Measurements from ENCODE around the gene TTF2. TPM values are rescaled to one million over a fixed set of nuclear protein-coding genes. Genes with fewer than 3 reads are reported as not detected.

Gene TTF2
- total RNA-seq, 1 experiment from 2014 or later: 25.0 TPM

DNA sequence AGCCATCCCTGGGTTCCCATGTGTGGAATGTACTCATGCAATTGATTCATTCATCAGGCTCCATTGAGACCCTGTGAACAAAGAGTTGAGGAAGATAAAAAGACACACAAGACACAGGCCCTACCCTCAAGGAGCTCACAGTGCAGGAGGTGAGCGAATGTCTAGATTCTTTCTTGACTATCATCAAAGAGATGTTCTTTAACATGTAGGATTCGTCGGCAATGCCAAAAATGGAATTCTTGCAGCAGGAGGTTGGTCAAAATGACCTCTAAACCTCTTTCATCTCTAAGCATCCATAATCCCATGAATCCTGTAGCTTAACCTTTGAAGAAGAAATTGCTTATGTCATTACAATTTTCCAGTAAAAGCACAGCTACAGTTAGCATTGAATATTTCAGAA is 27.9 kb upstream of the TTF2 start:
- Histone ChIP-seq H3K27me3 (replicated peaks) (no peaks in the 10 kb centered on the region), H3K9me3 (replicated peaks) (no peaks in the 10 kb centered on the region), H3K4me3 (no peak overlapping the region), H3K36me3 (no peaks in the 10 kb centered on the region), H3K27ac (no peak overlapping the region), H3K4me1 (replicated peaks) (no peaks in the 10 kb centered on the region)
- no peak for DNase-seq (ENCODE audit: low read depth in 1 of 2, low spot score in 2 of 2)

DNA sequence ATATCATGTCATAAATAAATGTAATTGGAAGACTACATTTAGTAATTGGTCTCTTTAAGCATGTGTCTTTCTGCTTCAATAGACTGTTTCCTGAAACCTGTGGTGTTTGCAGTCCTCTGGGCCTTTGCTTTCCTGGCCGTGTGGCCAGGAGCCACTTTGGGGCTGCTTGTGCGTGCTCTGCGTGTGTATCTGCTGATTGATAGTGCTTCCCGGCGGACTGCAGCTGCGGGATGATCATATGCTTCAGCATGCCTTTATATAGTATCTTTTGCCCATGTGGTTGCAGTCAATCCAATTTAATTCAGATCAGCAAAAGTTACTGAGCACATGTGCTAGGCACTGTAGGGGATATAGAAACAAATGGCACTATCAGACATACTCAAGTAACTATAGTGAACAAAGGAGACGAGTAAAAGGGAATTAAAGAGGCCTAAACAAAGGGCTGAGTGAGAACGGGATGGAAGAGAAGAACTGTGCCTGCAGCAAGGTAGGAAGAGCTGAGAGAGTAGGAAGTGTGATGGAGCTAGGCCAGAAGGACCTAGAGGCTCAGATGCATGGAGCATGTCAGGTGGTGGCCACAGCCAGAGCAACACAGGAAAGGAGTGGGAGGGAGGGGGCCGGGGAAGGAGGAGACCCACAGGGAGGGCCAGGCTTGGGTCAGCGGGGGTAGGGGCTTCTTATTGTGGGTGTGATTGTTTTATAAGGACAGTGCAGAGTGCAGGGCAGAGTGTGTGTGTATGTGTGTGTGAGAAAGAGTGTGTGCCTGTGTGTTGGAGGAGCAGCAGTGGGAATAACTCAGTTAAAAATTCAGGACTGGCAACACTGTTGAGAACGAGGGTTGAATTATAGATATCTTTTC is 27.2 kb upstream of the TTF2 start:
- Histone ChIP-seq H3K4me1 (replicated peaks) (no peaks in the 10 kb centered on the region), H3K27ac (no peak overlapping the region), H3K27me3 (replicated peaks) (no peaks in the 10 kb centered on the region), H3K36me3 (no peaks in the 10 kb centered on the region), H3K9me3 (replicated peaks) (no peaks in the 10 kb centered on the region), H3K4me3 (no peak overlapping the region)
- no peak for DNase-seq (ENCODE audit: low read depth in 1 of 2, low spot score in 2 of 2)

DNA sequence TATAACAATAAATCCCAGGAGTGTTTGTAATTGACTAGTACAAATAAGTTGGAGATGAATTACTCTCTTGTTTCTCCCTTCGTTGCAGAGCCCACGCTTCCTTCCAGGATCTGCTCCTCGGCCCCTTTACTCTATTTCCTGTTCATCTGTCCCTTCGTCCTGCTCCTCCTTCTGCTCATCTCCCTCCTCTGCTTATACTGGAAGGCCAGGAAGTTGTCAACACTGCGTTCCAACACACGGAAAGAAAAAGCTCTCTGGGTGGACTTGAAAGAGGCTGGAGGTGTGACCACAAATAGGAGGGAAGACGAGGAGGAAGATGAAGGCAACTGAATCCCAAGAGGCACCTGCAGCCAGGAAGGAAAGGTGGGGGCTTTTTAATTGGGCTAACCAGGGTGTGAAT is 26.4 kb upstream of the TTF2 start:
- Histone ChIP-seq H3K27ac (no peak overlapping the region), H3K9me3 (replicated peaks) (no peaks in the 10 kb centered on the region), H3K27me3 (replicated peaks) (no peaks in the 10 kb centered on the region), H3K36me3 (no peaks in the 10 kb centered on the region), H3K4me1 (replicated peaks) (no peaks in the 10 kb centered on the region), H3K4me3 (no peak overlapping the region)
- DNase-seq (ENCODE audit: low read depth in 1 of 2, low spot score in 2 of 2): no peak

DNA sequence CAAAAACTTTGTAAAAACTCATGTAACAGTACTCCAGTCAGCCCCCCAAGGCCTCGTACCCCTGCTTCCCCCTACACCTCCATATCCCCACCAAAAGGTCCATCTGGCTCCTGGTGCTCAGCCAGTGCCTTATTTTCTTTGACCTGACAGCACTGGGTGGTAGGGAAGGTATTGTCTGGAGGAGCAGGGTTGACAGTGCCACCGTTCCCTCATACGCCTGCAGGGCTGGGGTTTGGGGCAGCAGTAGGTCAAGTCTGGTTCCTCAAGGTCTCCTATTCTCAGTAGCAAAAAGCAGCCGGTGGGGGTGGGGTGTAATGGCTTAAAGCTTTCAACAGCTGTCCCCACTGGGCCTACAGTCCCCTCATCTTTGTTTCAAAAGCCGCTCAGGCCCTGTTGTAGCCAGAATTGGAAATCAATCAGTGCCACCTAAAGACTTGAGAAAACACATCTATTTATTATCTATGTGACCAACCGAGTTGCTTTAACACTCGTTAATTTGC is 25.3 kb upstream of the TTF2 start:
- H3K4me1 ChIP-seq (replicated peaks): no peaks in the 10 kb centered on the region
- no peak overlapping the region for H3K4me3 ChIP-seq
- no peaks in the 10 kb centered on the region for H3K36me3 ChIP-seq
- H3K27me3 ChIP-seq (replicated peaks): no peaks in the 10 kb centered on the region
- DNase-seq (ENCODE audit: low read depth in 1 of 2, low spot score in 2 of 2): no peak
- no peak overlapping the region for H3K27ac ChIP-seq
- no peaks in the 10 kb centered on the region for H3K9me3 ChIP-seq (replicated peaks)

DNA sequence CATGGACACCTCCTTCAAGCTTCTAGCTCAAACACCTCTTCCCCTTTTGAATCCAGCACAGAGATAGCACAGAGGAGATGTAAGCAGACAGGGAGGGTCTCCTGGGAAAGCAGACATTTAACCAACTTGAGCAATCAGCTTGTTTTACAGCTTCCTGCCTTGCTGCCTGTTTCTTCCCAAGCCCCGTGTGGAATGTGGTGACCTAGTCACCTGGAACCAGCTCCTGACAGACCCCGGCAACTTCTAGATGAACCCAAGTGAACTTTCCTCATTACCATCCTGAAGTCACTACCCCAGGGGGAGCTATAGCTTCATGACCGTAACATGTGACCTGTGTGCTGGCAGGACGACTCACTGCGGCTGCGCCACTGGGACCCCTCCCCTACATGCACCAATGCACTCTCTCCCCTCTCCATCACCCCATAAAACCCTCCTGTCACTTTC is 24.1 kb upstream of the TTF2 start:
- H3K27ac ChIP-seq: no peak overlapping the region

DNA sequence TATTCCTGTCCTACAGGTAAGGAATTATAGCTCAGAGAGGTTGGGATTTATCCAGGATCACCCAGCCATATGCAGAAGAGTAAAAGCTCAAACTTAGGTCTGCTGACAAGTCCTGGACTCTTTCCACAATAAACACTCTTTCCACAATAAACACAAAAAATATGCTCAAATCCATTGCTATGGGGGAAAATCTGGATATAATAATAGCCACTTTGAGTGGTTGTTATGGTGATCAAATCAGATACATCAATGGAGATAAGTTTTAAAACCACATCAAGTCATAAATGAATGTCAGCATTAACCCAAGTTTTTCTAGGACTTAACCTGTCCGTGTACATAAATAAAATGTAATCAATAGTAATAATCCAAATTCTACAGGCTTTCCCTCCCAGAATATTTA is 22.3 kb upstream of the TTF2 start:
- H3K36me3 ChIP-seq: no peaks in the 10 kb centered on the region
- H3K27ac ChIP-seq: no peak overlapping the region
- H3K4me3 ChIP-seq: no peak overlapping the region
- H3K27me3 ChIP-seq (replicated peaks): no peaks in the 10 kb centered on the region
- H3K9me3 ChIP-seq (replicated peaks): no peaks in the 10 kb centered on the region
- H3K4me1 ChIP-seq (replicated peaks): no peaks in the 10 kb centered on the region
- no peak for DNase-seq (ENCODE audit: low read depth in 1 of 2, low spot score in 2 of 2)

More for the DNA sequence above, 24.1 kb upstream of the TTF2 start:
- no peak for DNase-seq (ENCODE audit: low read depth in 1 of 2, low spot score in 2 of 2)
- Histone ChIP-seq H3K4me1 (replicated peaks) (no peaks in the 10 kb centered on the region), H3K27me3 (replicated peaks) (no peaks in the 10 kb centered on the region), H3K4me3 (no peak overlapping the region), H3K9me3 (replicated peaks) (no peaks in the 10 kb centered on the region), H3K36me3 (no peaks in the 10 kb centered on the region)

DNA sequence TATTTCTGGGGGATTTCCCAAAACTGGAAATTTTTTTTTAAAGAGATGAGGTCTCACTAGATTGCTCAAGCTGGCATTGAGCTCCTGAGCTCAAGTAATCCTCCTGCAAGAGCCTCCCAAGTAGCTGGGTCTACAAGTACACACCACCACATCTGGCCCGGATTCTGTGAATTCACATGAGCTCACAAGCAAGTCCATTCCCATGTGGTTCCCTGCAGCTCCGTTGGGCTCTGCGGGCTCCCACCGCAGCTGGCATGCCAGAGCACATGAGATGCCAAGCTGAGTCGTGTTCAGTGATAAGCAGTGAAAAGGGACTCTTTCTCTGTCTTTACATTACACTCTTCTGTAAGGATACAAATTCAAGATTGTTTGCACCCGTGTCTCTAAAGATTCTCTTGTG is 21.9 kb upstream of the TTF2 start:
- Histone ChIP-seq H3K9me3 (replicated peaks) (no peaks in the 10 kb centered on the region), H3K4me1 (replicated peaks) (no peaks in the 10 kb centered on the region), H3K27ac (no peak overlapping the region), H3K36me3 (no peaks in the 10 kb centered on the region), H3K27me3 (replicated peaks) (no peaks in the 10 kb centered on the region), H3K4me3 (no peak overlapping the region)
- no peak for DNase-seq (ENCODE audit: low read depth in 1 of 2, low spot score in 2 of 2)

DNA sequence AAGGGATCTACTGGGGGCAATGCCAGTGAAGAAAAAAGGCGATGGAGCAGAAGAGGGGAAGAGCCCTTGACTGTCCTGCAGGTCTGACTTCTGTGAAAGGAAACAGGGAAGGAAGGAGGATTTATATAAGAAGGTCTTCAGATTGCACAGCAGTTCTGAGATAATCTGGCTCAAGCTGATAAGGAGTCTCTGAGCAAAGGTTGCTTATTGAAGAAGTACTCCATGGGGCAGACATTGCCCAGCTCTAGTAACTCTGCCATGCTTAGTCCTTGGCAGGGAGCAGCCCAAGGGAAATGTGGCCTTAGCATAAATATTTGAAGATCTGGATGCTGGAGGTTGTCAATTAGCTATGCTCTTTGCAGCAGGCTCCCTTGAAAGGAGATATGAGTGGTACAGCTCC is 15.9 kb upstream of the TTF2 start:
- H3K4me1 ChIP-seq (replicated peaks): no peaks in the 10 kb centered on the region
- DNase-seq (ENCODE audit: low read depth in 1 of 2, low spot score in 2 of 2): no peak

DNA sequence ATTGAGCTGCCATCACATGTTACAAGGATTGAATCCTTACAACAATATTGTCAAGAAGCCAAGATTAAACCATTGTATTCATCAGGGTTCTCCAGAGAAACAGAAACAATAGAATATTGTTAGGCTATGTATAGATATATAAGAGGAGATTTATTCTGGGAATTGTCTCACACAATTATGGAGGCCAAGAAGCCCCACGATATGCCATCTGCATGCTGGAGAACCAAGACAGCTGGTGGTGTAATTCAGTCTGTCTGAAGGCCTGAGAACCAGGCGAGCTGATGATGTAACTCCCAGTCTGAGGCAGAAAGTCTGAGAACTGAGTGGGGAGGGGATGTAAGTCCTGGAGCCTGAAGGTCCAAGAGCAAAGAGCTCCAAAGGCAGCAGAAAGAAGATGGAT is 14.5 kb upstream of the TTF2 start:
- Histone ChIP-seq H3K4me3 (no peak overlapping the region), H3K4me1 (replicated peaks) (no peaks in the 10 kb centered on the region), H3K27ac (no peak overlapping the region), H3K27me3 (replicated peaks) (no peaks in the 10 kb centered on the region), H3K9me3 (replicated peaks) (no peaks in the 10 kb centered on the region), H3K36me3 (no peaks in the 10 kb centered on the region)
- no peak for DNase-seq (ENCODE audit: low read depth in 1 of 2, low spot score in 2 of 2)

More for the DNA sequence above, 15.9 kb upstream of the TTF2 start:
- Histone ChIP-seq H3K36me3 (no peaks in the 10 kb centered on the region), H3K27me3 (replicated peaks) (no peaks in the 10 kb centered on the region), H3K4me3 (no peak overlapping the region), H3K9me3 (replicated peaks) (no peaks in the 10 kb centered on the region), H3K27ac (no peak overlapping the region)

DNA sequence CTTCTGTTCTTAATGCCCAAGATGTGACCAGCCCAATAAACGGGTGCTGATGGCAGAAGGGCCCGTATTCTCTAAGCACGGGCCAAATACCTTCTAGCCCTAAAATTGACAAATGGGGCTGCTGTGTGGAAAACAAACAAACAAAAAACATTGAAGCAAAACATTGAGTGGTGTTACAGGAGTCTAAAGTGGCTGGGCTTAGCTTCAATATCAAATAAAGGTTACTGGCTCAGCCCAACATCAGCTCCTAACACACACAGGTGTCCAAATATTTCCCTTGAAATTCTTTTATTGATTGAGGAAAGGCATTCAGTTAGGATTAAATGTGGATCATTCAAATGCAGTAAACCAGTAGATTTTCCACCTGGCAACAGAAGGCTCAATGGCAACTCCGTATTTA is 13.3 kb upstream of the TTF2 start:
- DNase-seq (ENCODE audit: low read depth in 1 of 2, low spot score in 2 of 2): no peak

DNA sequence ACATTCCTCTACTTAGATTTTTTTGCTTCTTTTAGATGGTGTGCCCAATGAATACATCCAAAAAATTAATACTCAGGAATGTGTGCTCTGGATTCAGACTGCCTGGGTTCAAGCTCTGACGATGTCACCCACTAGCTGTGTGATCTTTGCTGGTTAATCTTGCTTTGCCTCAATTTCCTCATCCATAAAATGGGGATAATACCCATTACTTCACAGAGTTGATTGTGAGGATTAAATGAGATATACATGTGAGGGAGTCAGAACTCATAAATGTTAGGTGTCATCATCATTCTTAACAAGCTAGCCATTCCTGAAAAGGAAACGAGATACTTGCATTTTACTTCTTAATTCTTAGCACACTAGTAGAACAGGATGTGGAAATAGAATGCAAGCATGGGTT is 12.9 kb upstream of the TTF2 start:
- Histone ChIP-seq H3K27ac (no peak overlapping the region), H3K36me3 (no peaks in the 10 kb centered on the region), H3K4me1 (replicated peaks) (no peaks in the 10 kb centered on the region), H3K4me3 (no peak overlapping the region), H3K27me3 (replicated peaks) (no peaks in the 10 kb centered on the region), H3K9me3 (replicated peaks) (no peaks in the 10 kb centered on the region)
- no peak for DNase-seq (ENCODE audit: low read depth in 1 of 2, low spot score in 2 of 2)

More for the DNA sequence above, 13.3 kb upstream of the TTF2 start:
- Histone ChIP-seq H3K4me1 (replicated peaks) (no peaks in the 10 kb centered on the region), H3K36me3 (no peaks in the 10 kb centered on the region), H3K4me3 (no peak overlapping the region), H3K9me3 (replicated peaks) (no peaks in the 10 kb centered on the region), H3K27ac (no peak overlapping the region), H3K27me3 (replicated peaks) (no peaks in the 10 kb centered on the region)

DNA sequence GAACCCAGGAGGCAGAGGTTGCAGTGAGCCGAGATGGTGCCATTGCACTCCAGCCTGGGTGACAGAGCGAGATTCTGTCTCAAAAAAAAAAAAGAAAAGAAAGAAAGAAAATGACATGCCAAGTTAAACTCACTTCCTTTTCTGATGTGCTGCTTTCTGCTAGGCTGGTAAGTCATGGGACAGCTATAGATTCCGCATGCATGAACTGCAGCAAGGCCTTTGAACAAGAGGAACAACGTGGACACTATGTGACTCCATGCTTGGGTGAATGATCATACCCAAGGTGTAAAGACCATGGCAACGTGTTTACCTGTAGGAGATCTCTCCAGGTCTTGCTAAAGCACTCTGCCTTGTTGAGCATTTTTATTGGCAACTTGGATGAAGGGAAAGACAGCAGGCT is 10.3 kb upstream of the TTF2 start:
- no peaks in the 10 kb centered on the region for H3K36me3 ChIP-seq
- H3K9me3 ChIP-seq (replicated peaks): no peaks in the 10 kb centered on the region
- no peak overlapping the region for H3K27ac ChIP-seq
- H3K4me1 ChIP-seq (replicated peaks): no peaks in the 10 kb centered on the region
- H3K27me3 ChIP-seq (replicated peaks): no peaks in the 10 kb centered on the region
- DNase-seq (ENCODE audit: low read depth in 1 of 2, low spot score in 2 of 2): no peak
- no peak overlapping the region for H3K4me3 ChIP-seq

DNA sequence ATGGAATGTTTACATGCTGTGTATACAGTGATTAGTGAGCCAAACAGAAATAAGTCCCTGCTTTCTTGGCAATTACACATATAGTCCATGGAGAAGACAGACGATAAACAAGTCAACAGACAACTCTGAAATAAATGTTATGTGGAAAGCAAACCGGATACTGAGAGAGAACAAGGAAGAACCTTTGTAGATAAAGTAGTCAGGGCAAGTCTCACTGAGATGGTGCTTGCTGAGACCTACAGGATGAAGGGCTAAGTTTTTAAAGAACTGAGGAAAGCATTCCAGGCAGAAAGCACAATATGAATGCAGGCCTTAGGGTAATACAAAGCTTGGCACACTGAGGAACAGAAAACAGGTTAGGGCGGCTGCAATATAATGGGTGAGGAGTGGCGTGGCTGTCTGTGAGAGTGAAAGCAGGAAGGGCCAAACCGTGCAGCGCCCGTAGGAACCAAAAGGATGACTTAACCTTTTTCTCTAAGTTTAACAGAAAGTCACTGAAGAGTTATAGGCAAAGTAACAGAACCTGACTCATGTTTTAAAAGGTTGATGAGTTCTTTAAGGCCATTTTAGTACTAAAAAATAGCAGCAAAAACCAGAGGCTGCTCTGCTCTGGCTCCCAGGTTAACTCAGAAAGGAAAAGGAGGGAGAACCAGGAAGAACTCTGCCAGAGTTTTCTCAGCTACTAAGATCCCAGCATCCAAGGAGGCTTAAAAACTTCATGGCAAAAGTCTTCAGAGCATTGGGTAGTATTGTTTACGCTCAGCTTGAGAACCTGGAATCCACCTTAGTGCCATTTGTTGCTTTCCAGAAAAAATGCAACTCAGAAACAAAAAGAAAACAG is 8.7 kb upstream of the TTF2 start:
- H3K4me3 ChIP-seq: no peak overlapping the region
- no peaks in the 10 kb centered on the region for H3K9me3 ChIP-seq (replicated peaks)
- no peaks in the 10 kb centered on the region for H3K27me3 ChIP-seq (replicated peaks)
- no peak overlapping the region for H3K27ac ChIP-seq
- H3K4me1 ChIP-seq (replicated peaks): no peaks in the 10 kb centered on the region
- DNase-seq (ENCODE audit: low read depth in 1 of 2, low spot score in 2 of 2): no peak
- H3K36me3 ChIP-seq: no peaks in the 10 kb centered on the region

DNA sequence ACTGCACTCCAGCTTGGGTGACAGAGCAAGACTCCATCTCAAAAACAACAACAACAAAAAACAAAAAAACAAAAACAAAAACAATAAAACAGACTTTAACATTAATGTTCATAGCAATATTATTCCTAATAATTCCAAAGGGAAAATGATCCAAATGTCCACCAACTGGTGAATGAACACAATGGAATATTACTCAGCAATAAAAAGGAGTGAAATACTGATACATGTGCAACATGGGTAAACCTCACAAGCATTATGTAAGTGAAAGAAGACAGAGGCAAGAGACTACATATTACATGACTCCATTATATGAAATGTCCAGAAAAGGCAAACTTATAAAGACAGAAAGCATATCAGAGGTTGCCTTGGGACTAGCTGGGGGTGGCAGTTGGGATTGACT is 6.1 kb upstream of the TTF2 start:
- H3K4me1 ChIP-seq (replicated peaks): 0 out of 2 replicates have a peak, but pooled peaks cover 2% of the 10 kb centered on the region
- no peaks in the 10 kb centered on the region for H3K9me3 ChIP-seq (replicated peaks)
- no peak for DNase-seq (ENCODE audit: low read depth in 1 of 2, low spot score in 2 of 2)
- no peaks in the 10 kb centered on the region for H3K27me3 ChIP-seq (replicated peaks)
- H3K36me3 ChIP-seq: no peaks in the 10 kb centered on the region
- no peak overlapping the region for H3K27ac ChIP-seq
- no peak overlapping the region for H3K4me3 ChIP-seq

All from SJSA1 (cell line).